A673 (cell line): Measurements from ENCODE around the gene SEMA5A. TPM values are rescaled to one million over a fixed set of nuclear protein-coding genes. Genes with fewer than 3 reads are reported as not detected.

Experiments used
- BruUV-seq: library from RNA; stranded (reverse); fragments of 400-500 nt; replicated peaks from 2 replicates; lab custom pipeline; 2021; lab: Mats Ljungman, UMichigan
- CTCF ChIA-PET: fragments of 300-600 bp; sonication (Branson Sonifier 250); formaldehyde crosslinking; loops from one replicate; lab custom pipeline; 2022; ENCODE audit warnings: antibody characterized with exemption; lab: Charles Lee
- POLR2A ChIA-PET: fragments of 300-600 bp; sonication (Branson Sonifier 250); formaldehyde crosslinking; loops from one replicate; lab custom pipeline; 2022; ENCODE audit warnings: antibody characterized with exemption; ENCODE audit not compliant: low non-redundant PET; lab: Charles Lee
- DNase-seq: peaks from one replicate; pipeline ENCODE4 v3.0.0-alpha.2; 2015; ENCODE audit warnings: low spot score
- H3K27ac ChIP-seq: fragments of 200-600 bp; sonication (generic); 2 replicates; pipeline ENCODE4 v1.5.1; 2016; ENCODE audit warnings: mixed run types, low read depth, mild to moderate bottlenecking, mixed read lengths, antibody characterized with exemption, low read length; ENCODE audit not compliant: poor library complexity, severe bottlenecking
- H3K27me3 ChIP-seq: fragments of 200-600 bp; sonication (generic); replicated peaks from 2 replicates; pipeline ENCODE4 v1.6.1; 2017; ENCODE audit warnings: mixed run types, low read depth, mild to moderate bottlenecking, mixed read lengths, antibody characterized with exemption, low read length; ENCODE audit not compliant: insufficient read depth, poor library complexity
- H3K36me3 ChIP-seq: fragments of 200-600 bp; sonication (generic); 2 replicates; pipeline ENCODE4 v1.6.1; 2016; ENCODE audit warnings: mixed run types, mild to moderate bottlenecking, mixed read lengths, antibody characterized with exemption, low read length; ENCODE audit not compliant: insufficient read depth, poor library complexity, severe bottlenecking
- H3K4me1 ChIP-seq: fragments of 200-600 bp; sonication (generic); 2 replicates; pipeline ENCODE4 v1.6.1; 2017; ENCODE audit warnings: mixed run types, mild to moderate bottlenecking, mixed read lengths, antibody characterized with exemption, low read length; ENCODE audit not compliant: insufficient read depth, poor library complexity, severe bottlenecking
- H3K4me3 ChIP-seq: fragments of 200-600 bp; sonication (generic); 2 replicates; pipeline ENCODE4 v1.5.1; 2016; ENCODE audit warnings: low read depth, mixed run types, mild to moderate bottlenecking, mixed read lengths, low read length; ENCODE audit not compliant: poor library complexity, severe bottlenecking
- H3K9me3 ChIP-seq: fragments of 200-600 bp; sonication (generic); 2 replicates; pipeline ENCODE4 v1.6.1; 2016; ENCODE audit warnings: mixed run types, low read depth, mild to moderate bottlenecking, mixed read lengths, antibody characterized with exemption, low read length; ENCODE audit not compliant: poor library complexity, severe bottlenecking
- CTCF ChIP-seq: fragments of 300-800, 200-600 bp; sonication (generic); conservative IDR thresholded peaks from 2 replicates; pipeline ENCODE4 v1.5.1; 2017; ENCODE audit warnings: low read depth, mild to moderate bottlenecking, antibody characterized with exemption, low read length, moderate library complexity, mixed read lengths
- EZH2 ChIP-seq: fragments of 200-600 bp; sonication (generic); IDR thresholded peaks from 2 replicates; pipeline ENCODE4 v1.6.1; 2017; ENCODE audit warnings: borderline replicate concordance, low read depth, mild to moderate bottlenecking, mixed read lengths, antibody characterized with exemption, low read length; ENCODE audit not compliant: poor library complexity, severe bottlenecking
- intact Hi-C: fragments of 100-400 bp; cut with micrococcal nuclease; formaldehyde crosslinking; loops from one replicate; pipeline ENCODE4 v1.10.0; 2022; ENCODE audit not compliant: unreplicated experiment
- total RNA-seq: library from RNA; stranded (reverse); gene quantifications from 2 replicates; pipeline ENCODE4 v1.2.3, GENCODE V29; 2021

Gene SEMA5A
- total RNA-seq, 1 experiment from 2014 or later: 0.17 TPM

- Histone ChIP-seq H3K9me3 (no peaks in the 10 kb centered on the region), H3K27me3 (no peaks in the 10 kb centered on the region), H3K4me1 (no peaks in the 10 kb centered on the region), H3K4me3 (no peak overlapping the region), H3K36me3 (no peaks in the 10 kb centered on the region), H3K27ac (no peak overlapping the region)
- TF ChIP-seq EZH2 (no peak), CTCF (peak; percentile 33)
- peak; percentile 9 for DNase-seq
- no TSS peak for BruUV-seq
- ChIA-PET POLR2A (no interaction called here), CTCF (no interaction called here)
- intact Hi-C loops: no loop called here
Observed at GRCh38 chr5:9339206-9339818, 206.6 kb downstream of the SEMA5A start.

- Histone ChIP-seq H3K27me3 (no peaks in the 10 kb centered on the region), H3K27ac (no peak overlapping the region), H3K9me3 (no peaks in the 10 kb centered on the region), H3K36me3 (no peaks in the 10 kb centered on the region), H3K4me1 (no peaks in the 10 kb centered on the region), H3K4me3 (no peak overlapping the region)
- TF ChIP-seq CTCF: no peak
- no peak for TF ChIP-seq EZH2
- ChIA-PET POLR2A (no interaction called here), CTCF (no interaction called here)
- no peak for DNase-seq
- intact Hi-C loops: no loop called here
- BruUV-seq: no TSS peak
Observed at GRCh38 chr5:9338796-9339195, 207.1 kb downstream of the SEMA5A start.

GRCh38 chr5:9337928-9338595 lies 207.8 kb downstream of the SEMA5A start:
- ChIA-PET POLR2A (no interaction called here), CTCF (no interaction called here)
- Histone ChIP-seq H3K36me3 (no peaks in the 10 kb centered on the region), H3K4me3 (no peak overlapping the region), H3K27me3 (no peaks in the 10 kb centered on the region), H3K4me1 (no peaks in the 10 kb centered on the region), H3K27ac (no peak overlapping the region), H3K9me3 (no peaks in the 10 kb centered on the region)
- intact Hi-C loops: no loop called here
- no peak for DNase-seq
- BruUV-seq: no TSS peak
- TF ChIP-seq CTCF (no peak), EZH2 (no peak)
